ENCODE results near the gene RRP8.

DNA sequence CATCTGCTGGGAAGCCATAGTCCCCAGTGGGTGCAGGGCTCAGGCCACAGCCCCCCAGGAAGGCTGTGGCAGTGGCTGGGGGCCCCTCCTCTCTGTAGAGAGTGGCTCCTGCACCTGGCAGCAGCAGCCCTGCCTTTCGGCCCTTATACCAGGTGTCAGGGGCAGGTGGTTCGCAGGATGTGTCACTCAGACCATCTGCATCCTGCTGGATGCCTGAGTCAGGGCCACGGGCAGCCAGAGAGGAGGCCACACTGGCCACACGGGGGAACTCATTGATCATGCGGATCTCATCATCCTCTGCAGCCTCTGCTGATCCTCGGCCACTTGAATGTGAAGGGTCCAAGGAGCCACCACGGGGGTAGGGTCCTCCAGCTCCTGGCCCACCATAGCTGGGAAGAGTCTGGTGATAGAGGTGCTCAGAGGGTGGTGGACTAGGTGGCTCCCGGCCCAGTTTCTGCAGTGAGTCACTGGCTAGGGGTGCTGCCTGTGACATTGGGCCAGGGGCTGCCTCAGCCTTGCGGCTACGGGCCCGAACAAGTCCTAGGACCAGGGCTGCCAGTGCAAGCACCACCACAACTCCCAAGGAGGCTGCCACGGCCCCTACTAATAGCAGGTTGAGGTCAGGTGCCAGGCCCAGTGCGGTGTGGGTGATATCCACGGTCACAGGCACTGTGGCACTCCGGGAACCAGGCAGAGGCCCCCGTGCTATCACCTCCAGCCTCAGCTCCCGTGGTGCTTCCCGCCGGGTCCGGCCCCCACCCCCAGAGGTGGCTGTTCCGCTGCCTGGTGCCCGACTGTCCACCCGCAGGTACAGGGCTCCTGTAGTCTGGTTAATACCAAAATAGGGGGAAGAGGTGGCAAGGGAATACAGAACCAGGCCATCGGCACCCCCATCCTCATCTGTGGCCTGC lies 19.1 kb upstream of the RRP8 start:
- TF ChIP-seq YY1 (IDR thresholded peaks at IDR 0.05; ENCODE audit: extremely low read depth, insufficient replicate concordance, low read depth, low read length) (no peak), EZH2 (IDR thresholded peaks at IDR 0.05) (no peak), JUND (IDR thresholded peaks at IDR 0.05) (no peak)

All from HCT116 (cell line).